Measurements from ENCODE around the gene GCNA.
"Not testable (repeated sequence)": the region's sequence is repeated elsewhere in the genome, so short reads cannot be mapped to it uniquely, and the experiment has no call there.

GCNA gene

GRCh38 chrX:71543316-71543715, 34.9 kb upstream of the GCNA start:
- peaks cover 28% of the 10 kb centered on the region for H3K36me3 Mint-ChIP-seq
- H3K4me3 Mint-ChIP-seq = peak overlapping the region; percentile 23
- ATAC-seq = no peak
- peak overlapping the region; percentile 22 for H3K27ac Mint-ChIP-seq
- no peaks in the 10 kb centered on the region for H3K27me3 Mint-ChIP-seq
- H3K4me1 Mint-ChIP-seq = peaks cover 31% of the 10 kb centered on the region
- no peaks in the 10 kb centered on the region for H3K9me3 Mint-ChIP-seq

- peaks cover 28% of the 10 kb centered on the region for H3K36me3 Mint-ChIP-seq
- H3K9me3 Mint-ChIP-seq = no peaks in the 10 kb centered on the region
- no peaks in the 10 kb centered on the region for H3K27me3 Mint-ChIP-seq
- ATAC-seq = no peak
- no peak overlapping the region for H3K27ac Mint-ChIP-seq
- H3K4me1 Mint-ChIP-seq = peaks cover 25% of the 10 kb centered on the region
- no peak overlapping the region for H3K4me3 Mint-ChIP-seq
These were observed 32.9 kb upstream of the GCNA start for GRCh38 chrX:71545364-71545763.

- no peak for ATAC-seq
- H3K27ac Mint-ChIP-seq = no peak overlapping the region
- H3K27me3 Mint-ChIP-seq = no peaks in the 10 kb centered on the region
- peaks cover 15% of the 10 kb centered on the region for H3K4me1 Mint-ChIP-seq
- no peak overlapping the region for H3K4me3 Mint-ChIP-seq
- peaks cover 28% of the 10 kb centered on the region for H3K36me3 Mint-ChIP-seq
- H3K9me3 Mint-ChIP-seq = no peaks in the 10 kb centered on the region
These were observed 31.4 kb upstream of the GCNA start for GRCh38 chrX:71546879-71547278.

- Mint-ChIP-seq H3K4me3 (no peak overlapping the region), H3K36me3 (peaks cover 27% of the 10 kb centered on the region), H3K9me3 (no peaks in the 10 kb centered on the region), H3K27ac (no peak overlapping the region), H3K27me3 (no peaks in the 10 kb centered on the region), H3K4me1 (peaks cover 11% of the 10 kb centered on the region)
- no peak for ATAC-seq
These were observed 30.9 kb upstream of the GCNA start for GRCh38 chrX:71547339-71547738.

- Mint-ChIP-seq H3K27me3 (no peaks in the 10 kb centered on the region), H3K9me3 (no peaks in the 10 kb centered on the region), H3K4me3 (no peak overlapping the region), H3K27ac (no peak overlapping the region), H3K4me1 (no peaks in the 10 kb centered on the region), H3K36me3 (peaks cover 20% of the 10 kb centered on the region)
- no peak for ATAC-seq
These were observed 28.3 kb upstream of the GCNA start for GRCh38 chrX:71549986-71550385.

- H3K9me3 Mint-ChIP-seq = no peaks in the 10 kb centered on the region
- H3K4me1 Mint-ChIP-seq = peaks cover under 1% of the 10 kb centered on the region
- no peak for ATAC-seq
- H3K36me3 Mint-ChIP-seq = peaks cover 22% of the 10 kb centered on the region
- no peaks in the 10 kb centered on the region for H3K27me3 Mint-ChIP-seq
- no peak overlapping the region for H3K4me3 Mint-ChIP-seq
- H3K27ac Mint-ChIP-seq = no peak overlapping the region
These were observed 27.7 kb upstream of the GCNA start for GRCh38 chrX:71550578-71550977.

- H3K36me3 Mint-ChIP-seq = peaks cover 20% of the 10 kb centered on the region
- H3K9me3 Mint-ChIP-seq = no peaks in the 10 kb centered on the region
- no peak overlapping the region for H3K4me3 Mint-ChIP-seq
- H3K4me1 Mint-ChIP-seq = peaks cover 6% of the 10 kb centered on the region
- no peaks in the 10 kb centered on the region for H3K27me3 Mint-ChIP-seq
- no peak overlapping the region for H3K27ac Mint-ChIP-seq
- no peak for ATAC-seq
These were observed 22.2 kb upstream of the GCNA start for GRCh38 chrX:71556036-71556435.

GRCh38 chrX:71558920-71559319, 19.3 kb upstream of the GCNA start:
- Mint-ChIP-seq H3K4me3 (no peak overlapping the region), H3K36me3 (peaks cover 25% of the 10 kb centered on the region), H3K27ac (no peak overlapping the region), H3K4me1 (peaks cover 6% of the 10 kb centered on the region), H3K27me3 (no peaks in the 10 kb centered on the region), H3K9me3 (no peaks in the 10 kb centered on the region)
- ATAC-seq = no peak

GRCh38 chrX:71559773-71560172, 18.5 kb upstream of the GCNA start:
- H3K4me3 Mint-ChIP-seq, H3K4me1 Mint-ChIP-seq, H3K27ac Mint-ChIP-seq, H3K27me3 Mint-ChIP-seq, ATAC-seq, H3K9me3 Mint-ChIP-seq: not testable (repeated sequence)
- peaks cover 29% of the 10 kb centered on the region for H3K36me3 Mint-ChIP-seq

- no peak for ATAC-seq
- no peaks in the 10 kb centered on the region for H3K9me3 Mint-ChIP-seq
- H3K4me3 Mint-ChIP-seq = no peak overlapping the region
- no peaks in the 10 kb centered on the region for H3K4me1 Mint-ChIP-seq
- peaks cover 21% of the 10 kb centered on the region for H3K36me3 Mint-ChIP-seq
- no peak overlapping the region for H3K27ac Mint-ChIP-seq
- no peaks in the 10 kb centered on the region for H3K27me3 Mint-ChIP-seq
These were observed 14.3 kb upstream of the GCNA start for GRCh38 chrX:71563921-71564320.

GRCh38 chrX:71565474-71566041, 12.7 kb upstream of the GCNA start:
- Mint-ChIP-seq H3K36me3 (peaks cover 21% of the 10 kb centered on the region), H3K27ac (no peak overlapping the region), H3K4me3 (no peak overlapping the region), H3K9me3 (no peaks in the 10 kb centered on the region), H3K4me1 (no peaks in the 10 kb centered on the region), H3K27me3 (no peaks in the 10 kb centered on the region)
- ATAC-seq = no peak

GRCh38 chrX:71571390-71571789, 6.8 kb upstream of the GCNA start:
- peaks cover 16% of the 10 kb centered on the region for H3K36me3 Mint-ChIP-seq
- H3K4me1 Mint-ChIP-seq, H3K4me3 Mint-ChIP-seq, H3K27me3 Mint-ChIP-seq, H3K27ac Mint-ChIP-seq, H3K9me3 Mint-ChIP-seq, ATAC-seq: not testable (repeated sequence)

GRCh38 chrX:71573590-71573989, 4.6 kb upstream of the GCNA start:
- H3K27me3 Mint-ChIP-seq = no peaks in the 10 kb centered on the region
- H3K9me3 Mint-ChIP-seq = no peaks in the 10 kb centered on the region
- no peak overlapping the region for H3K4me3 Mint-ChIP-seq
- peaks cover 15% of the 10 kb centered on the region for H3K36me3 Mint-ChIP-seq
- no peaks in the 10 kb centered on the region for H3K4me1 Mint-ChIP-seq
- no peak overlapping the region for H3K27ac Mint-ChIP-seq
- no peak for ATAC-seq

- no peak for ATAC-seq
- Mint-ChIP-seq H3K4me1 (no peaks in the 10 kb centered on the region), H3K27me3 (no peaks in the 10 kb centered on the region), H3K9me3 (no peaks in the 10 kb centered on the region), H3K4me3 (no peak overlapping the region), H3K27ac (no peak overlapping the region), H3K36me3 (peaks cover 31% of the 10 kb centered on the region)
These were observed 555 bp upstream of the GCNA start for GRCh38 chrX:71577682-71578081.

- Mint-ChIP-seq H3K36me3 (peaks cover 25% of the 10 kb centered on the region), H3K4me3 (no peak overlapping the region), H3K4me1 (no peaks in the 10 kb centered on the region), H3K9me3 (no peaks in the 10 kb centered on the region), H3K27ac (no peak overlapping the region), H3K27me3 (no peaks in the 10 kb centered on the region)
- ATAC-seq = no peak
These were observed 1.1 kb downstream of the GCNA start for GRCh38 chrX:71579136-71579989.

- Mint-ChIP-seq H3K36me3 (peaks cover 25% of the 10 kb centered on the region), H3K4me1 (no peaks in the 10 kb centered on the region), H3K9me3 (no peaks in the 10 kb centered on the region), H3K4me3 (no peak overlapping the region), H3K27me3 (no peaks in the 10 kb centered on the region), H3K27ac (no peak overlapping the region)
- ATAC-seq = no peak
These were observed 1.7 kb downstream of the GCNA start for GRCh38 chrX:71579990-71580380.
